Ishikawa (cell line): ENCODE data around the gene DHX30.

ENCODE experiments used
- CEBPB ChIP-seq: IDR thresholded peaks from 2 replicates; pipeline ENCODE4 v1.6.1; 2012
- CREB1 ChIP-seq: IDR thresholded peaks from 2 replicates; pipeline ENCODE4 v1.6.1; 2012; ENCODE audit warnings: low read depth
- EGR1 ChIP-seq: IDR thresholded peaks from 2 replicates; pipeline ENCODE4 v1.6.1; 2012
- EP300 ChIP-seq: IDR thresholded peaks from 2 replicates; pipeline ENCODE4 v1.6.1; 2012; ENCODE audit warnings: borderline replicate concordance
- TAF1 ChIP-seq: IDR thresholded peaks from 2 replicates; pipeline ENCODE4 v1.6.1; 2012; ENCODE audit warnings: low read depth, mild to moderate bottlenecking
- YY1 ChIP-seq: IDR thresholded peaks from 2 replicates; pipeline ENCODE4 v1.6.1; 2012; ENCODE audit warnings: low read depth
- TF ChIP-seq, protein P1 (sequence below): IDR thresholded peaks from 2 replicates; pipeline ENCODE4 v1.6.1; 2012

- TF ChIP-seq CEBPB (no peak), EP300 (no peak), EGR1 (no peak), YY1 (no peak), TAF1 (no peak), CREB1 (no peak)
- TF ChIP-seq, protein P1, sequence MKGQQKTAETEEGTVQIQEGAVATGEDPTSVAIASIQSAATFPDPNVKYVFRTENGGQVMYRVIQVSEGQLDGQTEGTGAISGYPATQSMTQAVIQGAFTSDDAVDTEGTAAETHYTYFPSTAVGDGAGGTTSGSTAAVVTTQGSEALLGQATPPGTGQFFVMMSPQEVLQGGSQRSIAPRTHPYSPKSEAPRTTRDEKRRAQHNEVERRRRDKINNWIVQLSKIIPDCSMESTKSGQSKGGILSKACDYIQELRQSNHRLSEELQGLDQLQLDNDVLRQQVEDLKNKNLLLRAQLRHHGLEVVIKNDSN = no peak
These were observed 93.8 kb downstream of the DHX30 start for GRCh38 chr3:47896736-47897135.
